HCT116 (cell line): ENCODE data around the gene NOXA1. TPM values are rescaled to one million over a fixed set of nuclear protein-coding genes. Genes with fewer than 3 reads are reported as not detected.

Experiments used
- ATAC-seq: fragments of 200-7000 bp; cut with Tn5 transposase; 2 replicates; pipeline ENCODE4 v1.9.1; 2020; ENCODE audit warnings: mild to moderate bottlenecking, moderate library complexity
- BruUV-seq: library from RNA; stranded (reverse); fragments of 400-500 nt; replicated peaks from 2 replicates; lab custom pipeline; 2021; lab: Mats Ljungman, UMichigan
- CTCF ChIA-PET: fragments of 300-600 bp; sonication (Branson Sonifier 250); formaldehyde crosslinking; loops from one replicate; lab custom pipeline; 2021; ENCODE audit warnings: antibody characterized with exemption; lab: Charles Lee
- POLR2A ChIA-PET: fragments of 300-600, 350-600 bp; sonication (Branson Sonifier 250); formaldehyde crosslinking; loops from one replicate; lab custom pipeline; 2021; ENCODE audit warnings: antibody characterized with exemption; lab: Charles Lee
- RAD21 ChIA-PET, 2 experiments: fragments of 300-600 bp; sonication (Branson Sonifier 250); formaldehyde crosslinking; loops; one replicate each; lab custom pipeline; 2023; ENCODE audit warnings: low total read pairs in 2 of 2; ENCODE audit not compliant: uncharacterized antibody in 2 of 2, unreplicated experiment in 2 of 2, low non-redundant PET in 1 of 2; lab: Charles Lee
- DNase-seq: peaks from one replicate; pipeline ENCODE4 v3.0.0-alpha.2; 2010; ENCODE audit warnings: low read depth, low spot score
- H2AFZ ChIP-seq: fragments of 200-600 bp; shearing (Covaris generic), sonication (generic); 2 replicates; pipeline ENCODE4 v1.6.1; 2017; ENCODE audit warnings: low read depth, mixed run types, mixed read lengths, antibody characterized with exemption, low read length; ENCODE audit not compliant: poor library complexity, severe bottlenecking
- H3K27ac ChIP-seq: 2 replicates; pipeline ENCODE4 v1.5.1; 2012; ENCODE audit warnings: low read depth, low read length
- H3K27me3 ChIP-seq: fragments of 200-600 bp; sonication (generic); 2 replicates; pipeline ENCODE4 v1.6.1; 2016; ENCODE audit warnings: mixed run types, low read length, mixed read lengths; ENCODE audit not compliant: insufficient read depth
- H3K36me3 ChIP-seq, 2 experiments: fragments of 200-500 bp in 1 of 2; fragments of 200-600 bp in 1 of 2; sonication (Bioruptor generic) in 1 of 2; sonication (generic) in 1 of 2; 2 replicates each; pipeline versions ENCODE4 v1.5.1 to v1.6.1; 2014 to 2016; ENCODE audit warnings: low read length in 2 of 2, inconsistent platforms in 1 of 2, mixed read lengths in 1 of 2, mixed run types in 1 of 2; ENCODE audit not compliant: insufficient read depth in 2 of 2, control insufficient read depth in 1 of 2
- H3K4me1 ChIP-seq, 2 experiments: fragments of 200-600 bp in 1 of 2; sonication (generic) in 1 of 2; 2 replicates each; pipeline versions ENCODE4 v1.5.1 to v1.6.1; 2012 to 2017; ENCODE audit warnings: low read length in 2 of 2, inconsistent platforms in 1 of 2, mild to moderate bottlenecking in 1 of 2, mixed read lengths in 1 of 2, mixed run types in 1 of 2, moderate library complexity in 1 of 2; ENCODE audit not compliant: insufficient read depth in 2 of 2, control insufficient read depth in 1 of 2
- H3K4me2 ChIP-seq: fragments of 200-600 bp; sonication (generic); 2 replicates; pipeline ENCODE4 v1.6.1; 2017; ENCODE audit warnings: mixed run types, low read length, mixed read lengths
- H3K4me3 ChIP-seq, 2 experiments: fragments of 200-600 bp in 1 of 2; sonication (generic) in 1 of 2; replicated peaks in 1 of 2; 2 replicates each; pipeline ENCODE4 v1.5.1; 2011 to 2016; ENCODE audit warnings: low read length in 2 of 2, control low read depth in 1 of 2, low read depth in 1 of 2, mild to moderate bottlenecking in 1 of 2, mixed read lengths in 1 of 2, mixed run types in 1 of 2
- H3K79me2 ChIP-seq: fragments of 200-600 bp; sonication (generic); 2 replicates; pipeline ENCODE4 v1.6.1; 2017; ENCODE audit warnings: mild to moderate bottlenecking, mixed run types, low read length, moderate library complexity, mixed read lengths; ENCODE audit not compliant: insufficient read depth
- H3K9ac ChIP-seq: fragments of 200-600 bp; sonication (generic); 2 replicates; pipeline ENCODE4 v1.6.1; 2016; ENCODE audit warnings: low read length, mixed read lengths
- H3K9me2 ChIP-seq: fragments of 200-600 bp; sonication (generic), shearing (Covaris generic); 2 replicates; pipeline ENCODE4 v1.6.1; 2017; ENCODE audit warnings: mixed run types, mild to moderate bottlenecking, moderate library complexity; ENCODE audit not compliant: insufficient read depth
- H3K9me3 ChIP-seq, 2 experiments: fragments of 200-500 bp in 1 of 2; fragments of 200-600 bp in 1 of 2; sonication (Bioruptor generic) in 1 of 2; sonication (generic) in 1 of 2; 2 replicates each; pipeline ENCODE4 v1.6.1; 2014 to 2017; ENCODE audit warnings: low read length in 2 of 2, mixed read lengths in 2 of 2, inconsistent platforms in 1 of 2, low read depth in 1 of 2, mild to moderate bottlenecking in 1 of 2, mixed run types in 1 of 2, moderate library complexity in 1 of 2; ENCODE audit not compliant: control insufficient read depth in 1 of 2, insufficient read depth in 1 of 2
- H4K20me1 ChIP-seq: fragments of 200-600 bp; sonication (generic), shearing (Covaris generic); 2 replicates; pipeline ENCODE4 v1.6.1; 2017; ENCODE audit warnings: mixed run types, mild to moderate bottlenecking, moderate library complexity; ENCODE audit not compliant: insufficient read depth
- ATF3 ChIP-seq: IDR thresholded peaks from 2 replicates; pipeline ENCODE4 v1.6.1; 2012
- CBX3 ChIP-seq: IDR thresholded peaks from 2 replicates; pipeline ENCODE4 v1.6.1; 2012; ENCODE audit warnings: low read depth
- CEBPB ChIP-seq: IDR thresholded peaks from 2 replicates; pipeline ENCODE4 v1.6.1; 2012; ENCODE audit warnings: low read depth
- EGR1 ChIP-seq: IDR thresholded peaks from 2 replicates; pipeline ENCODE4 v1.6.1; 2012; ENCODE audit warnings: low read depth
- ELF1 ChIP-seq: IDR thresholded peaks from 2 replicates; pipeline ENCODE4 v1.6.1; 2012; ENCODE audit warnings: low read depth, borderline replicate concordance
- EZH2 ChIP-seq: fragments of 200-600 bp; sonication (generic); IDR thresholded peaks from 2 replicates; pipeline ENCODE4 v1.6.1; 2017; ENCODE audit warnings: antibody characterized with exemption, mixed run types
- EZH2phosphoT487 ChIP-seq: fragments of 200-600 bp; IDR thresholded peaks from 2 replicates; pipeline ENCODE4 v1.6.1; 2018; ENCODE audit warnings: antibody characterized with exemption, borderline replicate concordance
- FOSL1 ChIP-seq: IDR thresholded peaks from 2 replicates; pipeline ENCODE4 v1.6.1; 2012; ENCODE audit warnings: low read depth
- JUND ChIP-seq: IDR thresholded peaks from 2 replicates; pipeline ENCODE4 v1.6.1; 2012
- POLR2A ChIP-seq: IDR thresholded peaks from 2 replicates; pipeline ENCODE4 v1.7.0; 2011; ENCODE audit warnings: borderline replicate concordance; ENCODE audit not compliant: insufficient read depth, insufficient read length; ENCODE audit errors: extremely low read depth
- POLR2AphosphoS5 ChIP-seq: IDR thresholded peaks from 2 replicates; pipeline ENCODE4 v1.6.1; 2011; ENCODE audit warnings: mild to moderate bottlenecking, low read depth, low read length, moderate library complexity
- SIN3A ChIP-seq: IDR thresholded peaks from 2 replicates; pipeline ENCODE4 v1.6.1; 2012; ENCODE audit warnings: low read depth
- SP1 ChIP-seq: IDR thresholded peaks from 2 replicates; pipeline ENCODE4 v1.6.1; 2012; ENCODE audit warnings: low read depth
- SRF ChIP-seq: IDR thresholded peaks from 2 replicates; pipeline ENCODE4 v1.6.1; 2012; ENCODE audit warnings: low read depth
- TCF7L2 ChIP-seq: IDR thresholded peaks from 2 replicates; pipeline ENCODE4 v1.7.0; 2011; ENCODE audit warnings: borderline replicate concordance, inconsistent platforms; ENCODE audit not compliant: insufficient read depth, insufficient read length; ENCODE audit errors: extremely low read depth
- YY1 ChIP-seq: IDR thresholded peaks from 2 replicates; pipeline ENCODE4 v1.6.1; 2011; ENCODE audit warnings: low read length, low read depth, moderate library complexity, mild to moderate bottlenecking; ENCODE audit not compliant: insufficient replicate concordance; ENCODE audit errors: extremely low read depth
- ZFX ChIP-seq: fragments of 450-650 bp; IDR thresholded peaks from 2 replicates; pipeline ENCODE4 v1.6.1; 2017
- intact Hi-C: fragments of 100-400 bp; cut with micrococcal nuclease; formaldehyde crosslinking; loops from 2 replicates; pipeline ENCODE4 v1.10.0; 2022
- total RNA-seq: library from RNA; stranded (reverse); gene quantifications from one replicate; pipeline ENCODE4 v1.2.1, GENCODE V29; 2021; ENCODE audit not compliant: unreplicated experiment

Gene NOXA1
- total RNA-seq, 1 experiment from 2014 or later, result 13.2 TPM

- Histone ChIP-seq H4K20me1 (no peaks in the 10 kb centered on the region), H3K9me3 (no peaks in the 10 kb centered on the region), H3K36me3 (no peaks in the 10 kb centered on the region), H3K79me2 (peaks cover 6% of the 10 kb centered on the region), H3K4me3 (no peak overlapping the region), H3K4me1 (peaks cover 13 to 29% of the 10 kb centered on the region in 2 experiments), H3K9me2 (no peaks in the 10 kb centered on the region), H3K27me3 (no peaks in the 10 kb centered on the region), H3K4me2 (no peak overlapping the region), H3K9ac (no peak overlapping the region), H3K27ac (no peak overlapping the region; the same call in 1 of the 2 replicates), H2AFZ (no peak overlapping the region)
- no peak for DNase-seq
- no TSS peak for BruUV-seq
- no peak for ATAC-seq
- RAD21 ChIA-PET, result no interaction called here
- intact Hi-C loops, result no loop called here
- CTCF ChIA-PET, result no interaction called here
- TF ChIP-seq POLR2A (no peak), EZH2phosphoT487 (no peak), FOSL1 (no peak), EZH2 (no peak), CBX3 (no peak), CEBPB (no peak), EGR1 (no peak)
- POLR2A ChIA-PET, result no interaction called here
Measured at GRCh38 chr9:137462986-137463930, 40.1 kb downstream of the NOXA1 start.

GRCh38 chr9:137463931-137464290 lies 40.7 kb downstream of the NOXA1 start:
- Histone ChIP-seq H3K27me3 (no peaks in the 10 kb centered on the region), H3K9me3 (no peaks in the 10 kb centered on the region), H3K36me3 (no peaks in the 10 kb centered on the region), H3K9ac (no peak overlapping the region), H3K79me2 (no peaks in the 10 kb centered on the region), H3K4me1 (peaks cover 13 to 28% of the 10 kb centered on the region in 2 experiments), H3K27ac (no peak overlapping the region), H2AFZ (no peak overlapping the region), H3K4me3 (no peak overlapping the region), H4K20me1 (no peaks in the 10 kb centered on the region), H3K9me2 (no peaks in the 10 kb centered on the region), H3K4me2 (no peak overlapping the region)
- intact Hi-C loops, result no loop called here
- ChIA-PET RAD21 (no interaction called here), POLR2A (no interaction called here), CTCF (no interaction called here)
- BruUV-seq, result no TSS peak
- no peak for TF ChIP-seq POLR2A
- no peak for TF ChIP-seq SP1
- no peak for TF ChIP-seq EZH2phosphoT487
- no peak for TF ChIP-seq ZFX
- no peak for TF ChIP-seq EZH2
- no peak for TF ChIP-seq YY1
- TF ChIP-seq SIN3A, result no peak
- TF ChIP-seq TCF7L2, result no peak
- no peak for TF ChIP-seq EGR1
- TF ChIP-seq CEBPB, result no peak
- no peak for TF ChIP-seq ELF1
- no peak for TF ChIP-seq ATF3
- TF ChIP-seq POLR2AphosphoS5, result no peak
- TF ChIP-seq JUND, result no peak
- no peak for TF ChIP-seq SRF
- ATAC-seq (no peak), DNase-seq (no peak)
